Measurements from ENCODE around the gene VSNL1. TPM values are rescaled to one million over a fixed set of nuclear protein-coding genes. Genes with fewer than 3 reads are reported as not detected.

The VSNL1 gene
- polyA plus RNA-seq, 1 of the 3 experiments (the other 2 are of a cell fraction) = 1.3 TPM

GRCh38 chr2:17637131-17637906 is 96.8 kb downstream of the VSNL1 start:
- Histone ChIP-seq H2AFZ (ENCODE audit: low read depth) (no peak overlapping the region), H3K9ac (no peak overlapping the region), H3K4me1 (ENCODE audit: control insufficient read depth in 1 of 2, insufficient read depth in 2 of 2, low read depth in 1 of 2, low read length in 1 of 2) (peaks cover 0 to 4% of the 10 kb centered on the region in 2 experiments; a peak in 1 of 4 replicates), H3K79me2 (ENCODE audit: insufficient read depth) (no peaks in the 10 kb centered on the region), H3K9me3 (no peaks in the 10 kb centered on the region), H3K27ac (ENCODE audit: low read depth in 2 of 2, low read length in 1 of 2) (no peak overlapping the region), H3K27me3 (ENCODE audit: insufficient read depth) (no peaks in the 10 kb centered on the region), H3K4me3 (ENCODE audit: low read depth in 2 of 2, low read length in 1 of 2) (no peak overlapping the region), H3K36me3 (replicated peaks in 1 of 2; ENCODE audit: control insufficient read depth in 1 of 2, insufficient read depth in 2 of 2, low read length in 1 of 2) (no peaks in the 10 kb centered on the region), H3K9me2 (no peaks in the 10 kb centered on the region), H3F3A (replicated peaks; ENCODE audit: insufficient read depth) (no peaks in the 10 kb centered on the region), H3K4me2 (no peak overlapping the region), H4K20me1 (ENCODE audit: insufficient read depth) (no peaks in the 10 kb centered on the region)
- POLR2A ChIA-PET = no interaction called here
- DNase-seq = peak; percentile 32
- CTCF ChIA-PET = interaction anchor here (1.1 to 6.2 kb wide), 5 partner anchors 9 to 33 kb away, joined by 3 to 60 read pairs (median 7); no protein-coding TSS in a partner anchor
- 83% methylated on average over 8 of the region's 8 CpGs for WGBS (ENCODE audit: low lambda C conversion rate)
- TF ChIP-seq NFIC (IDR thresholded peaks at IDR 0.05; ENCODE audit: borderline replicate concordance) (no peak), SMC3 (IDR thresholded peaks at IDR 0.05; ENCODE audit: low read depth, low read length) (no peak), MAX (IDR thresholded peaks at IDR 0.05; ENCODE audit: low read depth) (no peak), USF1 (IDR thresholded peaks at IDR 0.05; ENCODE audit: borderline replicate concordance, low read depth) (no peak), FOXJ3 (CRISPR knock-in tag; IDR thresholded peaks at IDR 0.05) (no peak), SIN3A (IDR thresholded peaks at IDR 0.05; ENCODE audit: borderline replicate concordance, low read depth, low read length) (no peak), TAF1 (IDR thresholded peaks at IDR 0.05; ENCODE audit: borderline replicate concordance, low read depth, low read length) (no peak), IRF3 (IDR thresholded peaks at IDR 0.05; ENCODE audit: low read depth, low read length) (no peak), FOXM1 (IDR thresholded peaks at IDR 0.05; ENCODE audit: low read depth) (no peak), GABPA (IDR thresholded peaks at IDR 0.05; ENCODE audit: low read depth) (no peak)

GRCh38 chr2:17638196-17638743 is 97.8 kb downstream of the VSNL1 start:
- CTCF ChIA-PET = no interaction called here
- no peak overlapping the region for H3K4me2 ChIP-seq
- TF ChIP-seq TAF1 (IDR thresholded peaks at IDR 0.05; ENCODE audit: borderline replicate concordance, low read depth, low read length) (no peak), POLR2AphosphoS5 (IDR thresholded peaks at IDR 0.05; ENCODE audit: low read depth, low read length) (no peak), MAX (IDR thresholded peaks at IDR 0.05; ENCODE audit: low read depth) (no peak), FOSL2 (IDR thresholded peaks at IDR 0.05; ENCODE audit: borderline replicate concordance, low read depth) (no peak), RAD21 (IDR thresholded peaks at IDR 0.05; ENCODE audit: low read length) (no peak), CHD2 (IDR thresholded peaks at IDR 0.05; ENCODE audit: low read length, partially characterized antibody) (no peak), FOXJ3 (CRISPR knock-in tag; IDR thresholded peaks at IDR 0.05) (no peak), RFX5 (IDR thresholded peaks at IDR 0.05; ENCODE audit: low read length) (no peak)

More at GRCh38 chr2:17638196-17638743, 97.8 kb downstream of the VSNL1 start:
- no peaks in the 10 kb centered on the region for H3K9me2 ChIP-seq
- H3K27me3 ChIP-seq (ENCODE audit: insufficient read depth) = no peaks in the 10 kb centered on the region
- 79% methylated on average over 7 of the region's 7 CpGs for WGBS (ENCODE audit: low lambda C conversion rate)
- peaks cover 6% of the 10 kb centered on the region for H3F3A ChIP-seq (replicated peaks; ENCODE audit: insufficient read depth)
- H3K79me2 ChIP-seq (ENCODE audit: insufficient read depth) = no peaks in the 10 kb centered on the region
- H3K9me3 ChIP-seq = no peaks in the 10 kb centered on the region
- no peak overlapping the region for H3K9ac ChIP-seq
- no peak overlapping the region for H3K4me3 ChIP-seq (ENCODE audit: low read depth in 2 of 2, low read length in 1 of 2)
- peaks cover 4 to 6% of the 10 kb centered on the region in 2 experiments; a peak in 3 of 4 replicates for H3K4me1 ChIP-seq (ENCODE audit: control insufficient read depth in 1 of 2, insufficient read depth in 2 of 2, low read depth in 1 of 2, low read length in 1 of 2)
- H3K27ac ChIP-seq (ENCODE audit: low read depth in 2 of 2, low read length in 1 of 2) = no peak overlapping the region
- DNase-seq = no peak
- no peak overlapping the region for H2AFZ ChIP-seq (ENCODE audit: low read depth)
- H4K20me1 ChIP-seq (ENCODE audit: insufficient read depth) = no peaks in the 10 kb centered on the region
- H3K36me3 ChIP-seq (replicated peaks in 1 of 2; ENCODE audit: control insufficient read depth in 1 of 2, insufficient read depth in 2 of 2, low read length in 1 of 2) = no peaks in the 10 kb centered on the region
- POLR2A ChIA-PET = no interaction called here

Data from SK-N-SH (cell line).